Mesenchymal stem cell (in vitro differentiated cells and primary cell): ENCODE results near the gene SPOCK3.

Experiments
- DNase-seq: peaks from one replicate; pipeline ENCODE4 v3.0.0-alpha.2; 2013
- H2AFZ ChIP-seq: one replicate; pipeline ENCODE4 v1.6.1; 2013; ENCODE audit warnings: low read depth, mild to moderate bottlenecking, control low read depth, inconsistent platforms, low read length, moderate library complexity
- H2AK5ac ChIP-seq: 2 replicates; pipeline ENCODE4 v1.6.1; 2013; ENCODE audit warnings: low read length, moderate library complexity, mild to moderate bottlenecking, inconsistent platforms; ENCODE audit not compliant: severe bottlenecking
- H2BK120ac ChIP-seq: one replicate; pipeline ENCODE4 v1.6.1; 2013; ENCODE audit warnings: low read depth, mild to moderate bottlenecking, inconsistent platforms, low read length, moderate library complexity
- H2BK12ac ChIP-seq, 2 experiments: one replicate each; pipeline ENCODE4 v1.6.1; 2013; ENCODE audit warnings: inconsistent platforms in 2 of 2, low read length in 2 of 2, mild to moderate bottlenecking in 2 of 2, moderate library complexity in 2 of 2, control low read depth in 1 of 2
- H2BK15ac ChIP-seq: one replicate; pipeline ENCODE4 v1.6.1; 2013; ENCODE audit warnings: mild to moderate bottlenecking, low read depth, inconsistent platforms; ENCODE audit not compliant: poor library complexity, severe bottlenecking
- H2BK5ac ChIP-seq: 2 replicates; pipeline ENCODE4 v1.6.1; 2013; ENCODE audit warnings: low read depth, mild to moderate bottlenecking, low read length, control low read depth, inconsistent platforms; ENCODE audit not compliant: poor library complexity, severe bottlenecking
- H3K14ac ChIP-seq, 2 experiments: one replicate each; pipeline ENCODE4 v1.6.1; 2013; ENCODE audit warnings: inconsistent platforms in 2 of 2, low read length in 2 of 2, control low read depth in 1 of 2, mild to moderate bottlenecking in 1 of 2, moderate library complexity in 1 of 2
- H3K18ac ChIP-seq, 2 experiments: one replicate each; pipeline ENCODE4 v1.6.1; 2013; ENCODE audit warnings: inconsistent platforms in 2 of 2, low read length in 2 of 2, control low read depth in 1 of 2, low read depth in 1 of 2, mild to moderate bottlenecking in 1 of 2
- H3K23ac ChIP-seq, 2 experiments: one replicate each; pipeline ENCODE4 v1.6.1; 2013; ENCODE audit warnings: inconsistent platforms in 2 of 2, low read length in 2 of 2, mild to moderate bottlenecking in 2 of 2, moderate library complexity in 2 of 2, control low read depth in 1 of 2
- H3K27ac ChIP-seq: 2 replicates; pipeline ENCODE4 v1.5.1; 2013; ENCODE audit warnings: mild to moderate bottlenecking, moderate library complexity, low read length, control low read depth, inconsistent platforms; ENCODE audit not compliant: poor library complexity, severe bottlenecking
- H3K27me3 ChIP-seq, 2 experiments: 2 replicates each; pipeline versions ENCODE4 v1.6.1 to v1.7.0; 2013; ENCODE audit warnings: low read length in 2 of 2, mild to moderate bottlenecking in 2 of 2, moderate library complexity in 2 of 2, control low read depth in 1 of 2, inconsistent platforms in 1 of 2; ENCODE audit not compliant: control insufficient read depth in 1 of 2, insufficient read depth in 1 of 2
- H3K36me3 ChIP-seq, 2 experiments: 2 replicates each; pipeline versions ENCODE4 v1.6.1 to v1.7.0; 2013; ENCODE audit warnings: low read length in 2 of 2, control low read depth in 1 of 2, inconsistent platforms in 1 of 2, low read depth in 1 of 2, mild to moderate bottlenecking in 1 of 2; ENCODE audit not compliant: insufficient read depth in 2 of 2, control insufficient read depth in 1 of 2
- H3K4ac ChIP-seq, 2 experiments: one replicate each; pipeline ENCODE4 v1.6.1; 2013; ENCODE audit warnings: inconsistent platforms in 2 of 2, low read length in 2 of 2, mild to moderate bottlenecking in 2 of 2, moderate library complexity in 2 of 2, control low read depth in 1 of 2, low read depth in 1 of 2
- H3K4me1 ChIP-seq: 2 replicates; pipeline ENCODE4 v1.6.1; 2013; ENCODE audit warnings: low read depth, low read length, control low read depth; ENCODE audit not compliant: control insufficient read depth, insufficient read depth
- H3K4me2 ChIP-seq: 2 replicates; pipeline ENCODE4 v1.6.1; 2013; ENCODE audit warnings: low read length, mild to moderate bottlenecking, inconsistent platforms; ENCODE audit not compliant: poor library complexity, severe bottlenecking
- H3K4me3 ChIP-seq, 2 experiments: 2 replicates each; pipeline versions ENCODE4 v1.5.1 to v1.7.0; 2013; ENCODE audit warnings: low read length in 2 of 2, mild to moderate bottlenecking in 2 of 2, control low read depth in 1 of 2, low read depth in 1 of 2; ENCODE audit not compliant: insufficient read depth in 1 of 2
- H3K79me1 ChIP-seq: replicated peaks from 2 replicates; pipeline ENCODE4 v1.6.1; 2013; ENCODE audit warnings: mild to moderate bottlenecking, control low read depth, low read length, inconsistent platforms; ENCODE audit not compliant: poor library complexity, severe bottlenecking
- H3K9ac ChIP-seq: 2 replicates; pipeline ENCODE4 v1.7.0; 2013; ENCODE audit warnings: mild to moderate bottlenecking, low read length, moderate library complexity
- H3K9me3 ChIP-seq: 2 replicates; pipeline ENCODE4 v1.7.0; 2013; ENCODE audit warnings: mild to moderate bottlenecking, low read length; ENCODE audit not compliant: control insufficient read depth
- H4K8ac ChIP-seq: one replicate; pipeline ENCODE4 v1.6.1; 2013; ENCODE audit warnings: inconsistent platforms, mild to moderate bottlenecking, low read length, moderate library complexity
- H4K91ac ChIP-seq: one replicate; pipeline ENCODE4 v1.6.1; 2013; ENCODE audit warnings: mild to moderate bottlenecking, low read length, inconsistent platforms
- WGBS: methylation state at CpG from one replicate; pipeline ENCODE4 v1.1.7; 2013; ENCODE audit warnings: mixed read lengths; 5-methylcytosine and 5-hydroxymethylcytosine counted together

The SPOCK3 gene

DNA sequence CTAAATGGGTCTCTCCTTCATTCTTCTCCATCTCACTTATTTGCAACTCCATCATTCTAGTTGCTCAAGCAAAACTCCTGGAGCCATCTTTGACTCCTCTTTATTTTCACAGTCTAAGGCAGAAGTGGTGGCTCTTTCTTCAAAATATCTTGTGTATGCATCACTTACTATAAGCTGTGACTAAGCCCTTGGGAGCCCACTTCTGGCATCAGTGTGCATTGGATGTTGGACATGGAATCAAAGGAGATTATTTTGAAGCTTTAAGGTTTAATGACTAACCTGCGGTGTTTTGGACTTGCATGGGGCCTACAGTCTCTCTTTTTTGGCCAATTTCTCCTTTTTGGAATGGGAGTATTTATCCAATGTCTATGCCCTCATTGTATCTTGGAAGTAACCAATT, 276.8 kb downstream of the SPOCK3 start:
- no peak overlapping the region for H3K4me3 ChIP-seq
- H4K91ac ChIP-seq, result no peak overlapping the region
- no peaks in the 10 kb centered on the region for H3K36me3 ChIP-seq
- H3K14ac ChIP-seq, result no peak overlapping the region
- H2BK15ac ChIP-seq, result no peak overlapping the region
- no peaks in the 10 kb centered on the region for H3K27me3 ChIP-seq
- H2BK12ac ChIP-seq, result no peak overlapping the region
- WGBS, result 100% methylated on average over 1 of the region's 1 CpG
- H2AK5ac ChIP-seq, result no peak overlapping the region
- H3K18ac ChIP-seq, result no peak overlapping the region
- H4K8ac ChIP-seq, result no peak overlapping the region
- no peak overlapping the region for H3K4me2 ChIP-seq
- no peak for DNase-seq
- H3K23ac ChIP-seq, result no peak overlapping the region
- H2BK120ac ChIP-seq, result no peak overlapping the region
- H3K4ac ChIP-seq, result no peak overlapping the region
- no peak overlapping the region for H3K9ac ChIP-seq
- H2AFZ ChIP-seq, result no peak overlapping the region
- H2BK5ac ChIP-seq, result no peak overlapping the region
- peaks cover 2% of the 10 kb centered on the region for H3K9me3 ChIP-seq
- H3K4me1 ChIP-seq, result no peaks in the 10 kb centered on the region
- H3K27ac ChIP-seq, result no peak overlapping the region
- no peaks in the 10 kb centered on the region for H3K79me1 ChIP-seq

- Histone ChIP-seq H2BK5ac (no peak overlapping the region), H3K27ac (no peak overlapping the region), H3K36me3 (no peaks in the 10 kb centered on the region), H2BK12ac (no peak overlapping the region), H2BK15ac (no peak overlapping the region), H3K18ac (no peak overlapping the region), H3K4me1 (no peaks in the 10 kb centered on the region), H3K27me3 (no peaks in the 10 kb centered on the region), H2AFZ (no peak overlapping the region), H4K91ac (no peak overlapping the region), H3K4me2 (no peak overlapping the region), H4K8ac (no peak overlapping the region), H3K9me3 (peaks cover 2% of the 10 kb centered on the region), H3K4me3 (no peak overlapping the region), H2AK5ac (no peak overlapping the region), H3K9ac (no peak overlapping the region), H3K14ac (no peak overlapping the region), H2BK120ac (no peak overlapping the region), H3K79me1 (no peaks in the 10 kb centered on the region), H3K4ac (no peak overlapping the region), H3K23ac (no peak overlapping the region)
- DNase-seq, result no peak
- WGBS, result 66% methylated on average over 2 of the region's 2 CpGs
Observed at GRCh38 chr4:166956484-166956883, 277.8 kb downstream of the SPOCK3 start.

DNA sequence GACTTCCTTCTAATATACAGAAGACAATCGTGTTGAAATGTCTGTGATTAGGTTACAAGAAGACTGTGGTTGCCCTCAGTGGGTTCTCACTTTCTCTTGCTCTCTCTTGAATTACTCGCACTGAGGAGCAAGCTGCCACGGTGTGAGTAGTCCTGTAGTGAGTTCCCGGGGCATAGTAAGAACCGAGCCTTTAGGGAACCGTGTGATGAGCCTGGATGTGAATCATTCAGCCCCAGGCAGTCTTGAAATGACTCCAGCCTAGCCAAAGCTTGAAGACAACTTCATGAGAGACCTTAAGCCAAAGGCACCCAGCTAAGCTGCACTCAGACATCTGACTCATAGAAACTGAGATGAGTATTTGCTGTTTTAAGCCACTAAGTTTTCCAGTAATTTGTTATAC, 292.7 kb downstream of the SPOCK3 start:
- Histone ChIP-seq H2AFZ (no peak overlapping the region), H3K9me3 (peaks cover 4% of the 10 kb centered on the region), H3K23ac (no peak overlapping the region), H3K36me3 (no peaks in the 10 kb centered on the region), H3K4ac (no peak overlapping the region), H2BK5ac (no peak overlapping the region), H3K4me2 (no peak overlapping the region), H3K27me3 (no peaks in the 10 kb centered on the region), H2BK15ac (no peak overlapping the region), H3K14ac (no peak overlapping the region), H3K79me1 (no peaks in the 10 kb centered on the region), H3K9ac (no peak overlapping the region), H4K91ac (no peak overlapping the region), H2BK12ac (no peak overlapping the region), H3K18ac (no peak overlapping the region), H2AK5ac (no peak overlapping the region), H4K8ac (no peak overlapping the region), H3K4me1 (no peaks in the 10 kb centered on the region), H3K4me3 (no peak overlapping the region), H3K27ac (no peak overlapping the region), H2BK120ac (no peak overlapping the region)
- no peak for DNase-seq
- WGBS, result 77% methylated on average over 6 of the region's 6 CpGs

DNA sequence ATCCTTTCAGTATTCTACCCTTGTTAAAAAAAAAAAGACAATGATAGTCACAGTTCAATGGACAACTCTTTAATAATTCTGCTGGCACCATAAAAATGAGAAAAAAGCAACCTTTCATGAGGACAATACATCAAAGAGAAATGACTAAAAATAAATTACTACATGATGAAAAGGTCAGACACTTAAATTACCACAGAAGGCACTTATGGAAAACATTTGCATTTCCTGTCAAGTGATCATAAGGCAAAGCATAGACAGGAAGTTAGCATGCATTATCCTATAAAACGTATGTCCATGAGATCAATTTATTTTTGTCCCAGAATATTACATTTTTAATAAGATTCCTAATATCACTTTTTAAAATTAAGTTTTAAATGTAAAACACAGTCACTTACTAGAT, 303.8 kb downstream of the SPOCK3 start:
- Histone ChIP-seq H2BK120ac (no peak overlapping the region), H4K8ac (no peak overlapping the region), H2BK12ac (no peak overlapping the region), H3K9me3 (no peaks in the 10 kb centered on the region), H3K36me3 (no peaks in the 10 kb centered on the region), H3K23ac (no peak overlapping the region), H2AK5ac (no peak overlapping the region), H3K4me2 (no peak overlapping the region), H3K27me3 (no peaks in the 10 kb centered on the region), H3K4ac (no peak overlapping the region), H3K18ac (no peak overlapping the region), H2AFZ (no peak overlapping the region), H2BK5ac (no peak overlapping the region), H3K4me1 (no peaks in the 10 kb centered on the region), H2BK15ac (no peak overlapping the region), H3K9ac (no peak overlapping the region), H4K91ac (no peak overlapping the region), H3K14ac (no peak overlapping the region), H3K27ac (no peak overlapping the region), H3K79me1 (no peaks in the 10 kb centered on the region), H3K4me3 (no peak overlapping the region)
- no peak for DNase-seq
- WGBS, result no CpG with 5 or more reads among the region's 1 CpG
